ENCODE measurements around the gene NARF. TPM values are rescaled to one million over a fixed set of nuclear protein-coding genes. Genes with fewer than 3 reads are reported as not detected.

Gene NARF
- total and polyA plus RNA-seq, 2 donors (not counting 1 experiment from before 2014, with no cell fraction given): 92.4 to 103 TPM

GRCh38 chr17:82492643-82493225 is 34.2 kb downstream of the NARF start:
- H3K9me3 Mint-ChIP-seq (ENCODE audit: insufficient read depth): no peaks in the 10 kb centered on the region
- no peak for DNase-seq
- no peaks in the 10 kb centered on the region for H3K27me3 Mint-ChIP-seq
- Histone ChIP-seq H3K9me3 (ENCODE audit: control extremely low read depth in 1 of 3, control insufficient read depth in 2 of 3, insufficient read depth in 1 of 3, low read length in 2 of 3) (peaks cover 0 to 4% (median 0%) of the 10 kb centered on the region in 3 donors), H3K36me3 (replicated peaks in 1 of 2; ENCODE audit: control extremely low read depth in 1 of 2, control insufficient read depth in 1 of 2, extremely low read depth in 1 of 2, insufficient read depth in 2 of 2, low read length in 1 of 2) (peaks cover 0 to 10% of the 10 kb centered on the region in 2 experiments), H4K20me1 (ENCODE audit: control insufficient read depth, insufficient read depth, low read length, poor library complexity, severe bottlenecking) (no peaks in the 10 kb centered on the region), H3K4me2 (replicated peaks; ENCODE audit: low read depth, low read length, poor library complexity, severe bottlenecking) (no peak overlapping the region), H2AFZ (ENCODE audit: insufficient read depth, low read depth, low read length, poor library complexity, severe bottlenecking) (no peak overlapping the region), H3K9ac (ENCODE audit: low read length) (no peak overlapping the region), H3K4me1 (ENCODE audit: control insufficient read depth in 2 of 2, insufficient read depth in 2 of 2, low read length in 2 of 2) (peaks cover 7 to 32% of the 10 kb centered on the region in 2 donors), H3K27ac (ENCODE audit: low read length in 2 of 2) (no peak overlapping the region), H3K79me2 (ENCODE audit: control insufficient read depth, insufficient read depth, low read length) (no peaks in the 10 kb centered on the region), H3K4me3 (ENCODE audit: control extremely low read depth in 1 of 5, extremely low read depth in 1 of 5, insufficient read depth in 1 of 5, low read depth in 2 of 5, low read length in 4 of 5) (no peak overlapping the region), H3K27me3 (replicated peaks in 1 of 4; ENCODE audit: control extremely low read depth in 1 of 4, control insufficient read depth in 3 of 4, insufficient read depth in 4 of 4, low read length in 3 of 4) (no peaks in the 10 kb centered on the region)
- no peak overlapping the region for H3K4me3 Mint-ChIP-seq
- POLR2A ChIA-PET: interaction anchor here (0.5 kb wide), 1 partner anchor 35 kb away, joined by 3 read pairs; no protein-coding TSS in a partner anchor
- 96% methylated on average over 9 of the region's 13 CpGs for WGBS (ENCODE audit: insufficient coverage)
- intact Hi-C loops (cut with micrococcal nuclease): no loop called here
- TF ChIP-seq CTCF (IDR thresholded peaks at IDR 0.05): no peak
- TF ChIP-seq EZH2 (IDR thresholded peaks at IDR 0.05; ENCODE audit: borderline replicate concordance, insufficient read depth, low read depth, low read length, poor library complexity, severe bottlenecking): no peak
- H3K27ac Mint-ChIP-seq: no peak overlapping the region
- no peak for ATAC-seq (ENCODE audit: low read depth)
- H3K4me1 Mint-ChIP-seq: peaks cover 19% of the 10 kb centered on the region
- CTCF ChIA-PET: interaction anchor here (0.9 to 2.3 kb wide), 5 partner anchors 13 to 140 kb away, joined by 3 to 8 read pairs (median 4); no protein-coding TSS in a partner anchor

GRCh38 chr17:82493226-82493781 is 34.8 kb downstream of the NARF start:
- ChIA-PET POLR2A (interaction anchor here (0.5 kb wide), 1 partner anchor 34 kb away, joined by 3 read pairs; no protein-coding TSS in a partner anchor), CTCF (interaction anchor here (0.7 to 1.3 kb wide), 5 partner anchors 13 to 141 kb away, joined by 3 to 8 read pairs (median 3); partner anchors contain the start of gene TEX19)
- peaks cover 7 to 38% of the 10 kb centered on the region in 2 donors for H3K4me1 ChIP-seq (ENCODE audit: control insufficient read depth in 2 of 2, insufficient read depth in 2 of 2, low read length in 2 of 2)
- Mint-ChIP-seq H3K9me3 (ENCODE audit: insufficient read depth) (no peaks in the 10 kb centered on the region), H3K4me1 (peaks cover 24% of the 10 kb centered on the region), H3K4me3 (no peak overlapping the region), H3K27me3 (no peaks in the 10 kb centered on the region), H3K27ac (no peak overlapping the region)
- no peak for TF ChIP-seq CTCF (IDR thresholded peaks at IDR 0.05)
- no peak for TF ChIP-seq EZH2 (IDR thresholded peaks at IDR 0.05; ENCODE audit: borderline replicate concordance, insufficient read depth, low read depth, low read length, poor library complexity, severe bottlenecking)
- no peak overlapping the region for H3K4me2 ChIP-seq (replicated peaks; ENCODE audit: low read depth, low read length, poor library complexity, severe bottlenecking)
- WGBS (ENCODE audit: insufficient coverage): 97% methylated on average over 11 of the region's 12 CpGs
- H3K79me2 ChIP-seq (ENCODE audit: control insufficient read depth, insufficient read depth, low read length): no peaks in the 10 kb centered on the region
- H3K9ac ChIP-seq (ENCODE audit: low read length): no peak overlapping the region
- no peak for ATAC-seq (ENCODE audit: low read depth)
- H3K36me3 ChIP-seq (replicated peaks in 1 of 2; ENCODE audit: control extremely low read depth in 1 of 2, control insufficient read depth in 1 of 2, extremely low read depth in 1 of 2, insufficient read depth in 2 of 2, low read length in 1 of 2): peaks cover 0 to 6% of the 10 kb centered on the region in 2 experiments
- DNase-seq: no peak
- H3K9me3 ChIP-seq (ENCODE audit: control extremely low read depth in 1 of 3, control insufficient read depth in 2 of 3, insufficient read depth in 1 of 3, low read length in 2 of 3): peaks cover 0 to 4% (median 0%) of the 10 kb centered on the region in 3 donors
- H3K27me3 ChIP-seq (replicated peaks in 1 of 4; ENCODE audit: control extremely low read depth in 1 of 4, control insufficient read depth in 3 of 4, insufficient read depth in 4 of 4, low read length in 3 of 4): no peaks in the 10 kb centered on the region
- H4K20me1 ChIP-seq (ENCODE audit: control insufficient read depth, insufficient read depth, low read length, poor library complexity, severe bottlenecking): no peaks in the 10 kb centered on the region
- intact Hi-C loops (cut with micrococcal nuclease): no loop called here
- no peak overlapping the region for H2AFZ ChIP-seq (ENCODE audit: insufficient read depth, low read depth, low read length, poor library complexity, severe bottlenecking)
- H3K27ac ChIP-seq (ENCODE audit: low read length in 2 of 2): no peak overlapping the region
- H3K4me3 ChIP-seq (ENCODE audit: control extremely low read depth in 1 of 5, extremely low read depth in 1 of 5, insufficient read depth in 1 of 5, low read depth in 2 of 5, low read length in 4 of 5): no peak overlapping the region
